Heart left ventricle (tissue), 13 donors: ENCODE data around the gene RPAP3.

Experiments used
- POLR2A ChIP-seq, 2 donors: fragments of 450-650 bp; IDR thresholded peaks; one replicate each; pipeline ENCODE4 v1.6.1; 2017; ENCODE audit warnings: antibody characterized with exemption in 2 of 2, mild to moderate bottlenecking in 2 of 2, moderate library complexity in 2 of 2
- TF ChIP-seq, protein P1 (sequence below), 12 donors: fragments of 200-600 bp; sonication (generic) in 4 of 12; IDR thresholded peaks; one replicate each; pipeline versions ENCODE4 v1.5.0 to v1.8.0; 2018 to 2022; ENCODE audit warnings: antibody characterized with exemption in 12 of 12, mild to moderate bottlenecking in 5 of 12
- donor health status: ischemic (EF 13 %, LVEDD 7.1; RV severe dilation, severe dysfunction).
- donor health status: DM: no; HTN: yes; CAD: no.
- donor health status: DM: no; HTN: no; CAD: no.
- donor health status: ischemic (EF 25% LVEDD 6.9; RV normal size, moderate dysfunction).
- donor health status: ischemic (EF 25% LVEDD 5.7; RV mildly dilated, moderate dysfunction).
- donor health status: ischemic (EF 35%, LVEDD 5.7; RV mildly dilated, moderate dysfunction).
- donor health status: nonischemic (EF 11% LVEDD 7.7; RV severe dilation, severe dysfunction).
- donor health status: DM: yes; HTN: yes; CAD: no.
- donor health status: PGD.
- donor health status: ischemic (EF 29% LVEDD 5.4; RV normal size, mild dysfunction).
- donor health status: nonischemic (EF 23%, LVEDD 6.1; RV moderate dilation, normal function).

- TF ChIP-seq POLR2A (IDR thresholded peaks at IDR 0.05): no peak
- TF ChIP-seq, protein P1, sequence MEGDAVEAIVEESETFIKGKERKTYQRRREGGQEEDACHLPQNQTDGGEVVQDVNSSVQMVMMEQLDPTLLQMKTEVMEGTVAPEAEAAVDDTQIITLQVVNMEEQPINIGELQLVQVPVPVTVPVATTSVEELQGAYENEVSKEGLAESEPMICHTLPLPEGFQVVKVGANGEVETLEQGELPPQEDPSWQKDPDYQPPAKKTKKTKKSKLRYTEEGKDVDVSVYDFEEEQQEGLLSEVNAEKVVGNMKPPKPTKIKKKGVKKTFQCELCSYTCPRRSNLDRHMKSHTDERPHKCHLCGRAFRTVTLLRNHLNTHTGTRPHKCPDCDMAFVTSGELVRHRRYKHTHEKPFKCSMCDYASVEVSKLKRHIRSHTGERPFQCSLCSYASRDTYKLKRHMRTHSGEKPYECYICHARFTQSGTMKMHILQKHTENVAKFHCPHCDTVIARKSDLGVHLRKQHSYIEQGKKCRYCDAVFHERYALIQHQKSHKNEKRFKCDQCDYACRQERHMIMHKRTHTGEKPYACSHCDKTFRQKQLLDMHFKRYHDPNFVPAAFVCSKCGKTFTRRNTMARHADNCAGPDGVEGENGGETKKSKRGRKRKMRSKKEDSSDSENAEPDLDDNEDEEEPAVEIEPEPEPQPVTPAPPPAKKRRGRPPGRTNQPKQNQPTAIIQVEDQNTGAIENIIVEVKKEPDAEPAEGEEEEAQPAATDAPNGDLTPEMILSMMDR (IDR thresholded peaks at IDR 0.05): no peak
Measured at GRCh38 chr12:47736216-47736615, 30.4 kb upstream of the RPAP3 start.
